Measurements from ENCODE around the gene MYLK3. TPM values are rescaled to one million over a fixed set of nuclear protein-coding genes. Genes with fewer than 3 reads are reported as not detected.
"Not testable (repeated sequence)": the region's sequence is repeated elsewhere in the genome, so short reads cannot be mapped to it uniquely, and the experiment has no call there.

Gene MYLK3
- total and polyA plus RNA-seq, 8 donors = 0.11 to 0.37 (median 0.19) TPM

DNA sequence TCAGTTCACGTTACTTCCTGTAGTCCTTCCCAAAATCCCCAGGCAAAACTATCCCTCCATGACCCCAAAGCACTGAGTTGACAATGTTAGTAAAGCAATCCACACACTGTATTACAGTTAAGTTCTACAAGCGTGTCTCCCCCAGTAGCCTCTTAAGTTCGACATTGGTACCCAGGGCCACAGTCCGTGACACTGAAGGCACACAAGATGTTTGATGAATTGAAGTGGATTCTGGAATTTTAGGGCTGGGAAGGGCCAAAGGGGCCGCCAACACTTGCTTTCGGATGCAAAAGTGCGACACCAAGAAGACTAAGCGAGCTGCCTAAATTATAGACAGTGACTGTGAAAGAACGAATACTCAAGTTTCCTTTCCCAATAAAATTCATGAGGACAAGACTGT, 60.7 kb downstream of the MYLK3 start:
- H3K36me3 ChIP-seq = no peaks in the 10 kb centered on the region
- ATAC-seq (no peak), DNase-seq (no peak), FAIRE-seq (no peak)
- H3K27ac ChIP-seq = no peak overlapping the region
- no peaks in the 10 kb centered on the region for H3K27me3 ChIP-seq
- H3K9me3 ChIP-seq = no peaks in the 10 kb centered on the region
- WGBS, 2 donors = 68 to 72% methylated on average over 9 of the region's 9 CpGs
- intact Hi-C loops (cut with DNase I) = no loop called here
- H3K4me1 ChIP-seq = peaks cover 5 to 31% (median 23%) of the 10 kb centered on the region in 3 donors
- TF ChIP-seq, protein P1, sequence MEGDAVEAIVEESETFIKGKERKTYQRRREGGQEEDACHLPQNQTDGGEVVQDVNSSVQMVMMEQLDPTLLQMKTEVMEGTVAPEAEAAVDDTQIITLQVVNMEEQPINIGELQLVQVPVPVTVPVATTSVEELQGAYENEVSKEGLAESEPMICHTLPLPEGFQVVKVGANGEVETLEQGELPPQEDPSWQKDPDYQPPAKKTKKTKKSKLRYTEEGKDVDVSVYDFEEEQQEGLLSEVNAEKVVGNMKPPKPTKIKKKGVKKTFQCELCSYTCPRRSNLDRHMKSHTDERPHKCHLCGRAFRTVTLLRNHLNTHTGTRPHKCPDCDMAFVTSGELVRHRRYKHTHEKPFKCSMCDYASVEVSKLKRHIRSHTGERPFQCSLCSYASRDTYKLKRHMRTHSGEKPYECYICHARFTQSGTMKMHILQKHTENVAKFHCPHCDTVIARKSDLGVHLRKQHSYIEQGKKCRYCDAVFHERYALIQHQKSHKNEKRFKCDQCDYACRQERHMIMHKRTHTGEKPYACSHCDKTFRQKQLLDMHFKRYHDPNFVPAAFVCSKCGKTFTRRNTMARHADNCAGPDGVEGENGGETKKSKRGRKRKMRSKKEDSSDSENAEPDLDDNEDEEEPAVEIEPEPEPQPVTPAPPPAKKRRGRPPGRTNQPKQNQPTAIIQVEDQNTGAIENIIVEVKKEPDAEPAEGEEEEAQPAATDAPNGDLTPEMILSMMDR (IDR thresholded peaks at IDR 0.05) = no peak
- H3K4me3 ChIP-seq = peak overlapping the region in 2 of 4 donors; percentile 82 to 88

DNA sequence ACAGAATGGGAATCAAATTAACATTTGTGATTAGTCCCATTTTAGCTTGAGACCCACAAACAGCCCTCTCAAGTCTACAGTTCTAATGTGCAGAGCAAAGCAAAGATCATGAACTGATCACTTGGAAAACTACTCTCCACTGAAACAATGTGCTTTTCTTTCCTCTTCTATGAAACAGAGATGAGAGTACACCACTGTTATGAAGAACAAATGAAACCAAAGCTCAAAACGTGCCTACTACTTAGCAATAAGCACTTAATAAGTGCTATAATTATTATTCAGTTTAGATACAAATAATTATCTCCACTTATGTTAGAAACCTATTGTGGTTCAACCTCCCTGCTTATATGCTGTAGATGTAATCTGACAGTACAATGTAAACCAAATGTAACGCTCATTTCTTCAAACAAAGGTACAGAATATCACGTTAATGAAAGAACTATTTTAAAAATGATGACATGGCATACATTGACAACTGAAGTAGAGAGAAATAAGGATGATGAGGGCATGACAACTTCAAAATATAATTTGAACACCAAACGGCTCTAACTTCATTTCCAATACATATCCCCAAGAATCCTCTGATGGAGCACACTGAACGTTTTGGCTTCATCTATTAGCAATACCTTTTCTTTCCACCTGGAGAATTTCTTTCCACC, 61.2 kb downstream of the MYLK3 start:
- Histone ChIP-seq H3K27me3 (no peaks in the 10 kb centered on the region), H3K36me3 (no peaks in the 10 kb centered on the region), H3K27ac (no peak overlapping the region), H3K9me3 (no peaks in the 10 kb centered on the region), H3K4me3 (no peak overlapping the region), H3K4me1 (peaks cover 5 to 31% (median 23%) of the 10 kb centered on the region in 3 donors)
- DNase-seq (no peak), FAIRE-seq (no peak), ATAC-seq (no peak)
- intact Hi-C loops (cut with DNase I) = no loop called here
- 32 to 33% methylated on average over 5 of the region's 5 CpGs for whole genome bisulfite sequencing, 2 donors
- TF ChIP-seq, protein P1 (IDR thresholded peaks at IDR 0.05) = no peak

DNA sequence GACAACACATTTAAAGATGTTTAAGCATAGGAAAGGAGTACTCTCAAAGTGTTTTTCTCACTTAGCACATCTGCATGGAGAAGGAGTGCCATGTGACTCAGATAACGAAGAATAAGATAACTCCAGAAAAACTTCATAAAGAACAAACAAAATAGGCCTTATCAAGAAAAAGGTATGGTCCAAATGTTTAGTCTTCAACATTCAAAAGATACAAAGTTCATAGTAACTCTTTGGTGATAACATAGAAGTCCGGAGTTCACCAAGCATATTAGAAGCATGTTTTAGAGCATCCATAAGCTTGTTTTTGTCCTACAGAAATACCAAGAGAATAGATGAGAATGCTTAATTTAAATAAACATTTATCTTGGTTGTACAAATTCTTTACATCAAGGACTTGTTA, 66.3 kb downstream of the MYLK3 start:
- intact Hi-C loops (cut with DNase I); ATAC-seq; DNase-seq; H3K27me3 ChIP-seq; H3K9me3 ChIP-seq; H3K27ac ChIP-seq; H3K4me3 ChIP-seq; FAIRE-seq: not testable (repeated sequence)
- Histone ChIP-seq H3K4me1 (peaks cover 5 to 18% (median 12%) of the 10 kb centered on the region in 3 donors), H3K36me3 (peaks cover 0 to 16% (median 0%) of the 10 kb centered on the region in 3 donors)
- 35 to 38% methylated on average over 2 of the region's 2 CpGs for WGBS, 2 donors

DNA sequence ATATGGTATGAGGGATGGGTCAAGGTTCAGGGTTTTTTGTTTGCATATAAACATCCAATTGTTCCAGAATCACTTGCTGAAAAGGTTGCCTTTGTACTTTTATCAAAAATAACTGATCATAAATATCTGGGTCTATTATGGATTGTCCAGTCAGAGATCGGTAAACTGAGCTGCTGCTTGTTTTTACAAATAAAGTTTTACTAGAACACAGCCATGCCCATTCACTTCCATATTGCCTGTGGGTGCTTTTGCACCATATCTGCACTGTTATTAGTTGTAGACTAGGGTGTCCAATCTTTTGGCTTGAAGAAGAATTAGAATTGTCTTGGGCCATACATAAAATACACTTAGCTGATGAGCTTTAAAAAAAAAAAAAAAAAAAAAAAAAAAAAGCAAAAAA, 70.2 kb downstream of the MYLK3 start:
- H3K9me3 ChIP-seq; intact Hi-C loops (cut with DNase I); H3K4me3 ChIP-seq; H3K27ac ChIP-seq; DNase-seq; FAIRE-seq; H3K27me3 ChIP-seq; ATAC-seq; H3K4me1 ChIP-seq: not testable (repeated sequence)
- peaks cover 0 to 34% (median 4%) of the 10 kb centered on the region in 3 donors for H3K36me3 ChIP-seq
- WGBS, 2 donors = 96 to 97% methylated on average over 1 of the region's 1 CpG

DNA sequence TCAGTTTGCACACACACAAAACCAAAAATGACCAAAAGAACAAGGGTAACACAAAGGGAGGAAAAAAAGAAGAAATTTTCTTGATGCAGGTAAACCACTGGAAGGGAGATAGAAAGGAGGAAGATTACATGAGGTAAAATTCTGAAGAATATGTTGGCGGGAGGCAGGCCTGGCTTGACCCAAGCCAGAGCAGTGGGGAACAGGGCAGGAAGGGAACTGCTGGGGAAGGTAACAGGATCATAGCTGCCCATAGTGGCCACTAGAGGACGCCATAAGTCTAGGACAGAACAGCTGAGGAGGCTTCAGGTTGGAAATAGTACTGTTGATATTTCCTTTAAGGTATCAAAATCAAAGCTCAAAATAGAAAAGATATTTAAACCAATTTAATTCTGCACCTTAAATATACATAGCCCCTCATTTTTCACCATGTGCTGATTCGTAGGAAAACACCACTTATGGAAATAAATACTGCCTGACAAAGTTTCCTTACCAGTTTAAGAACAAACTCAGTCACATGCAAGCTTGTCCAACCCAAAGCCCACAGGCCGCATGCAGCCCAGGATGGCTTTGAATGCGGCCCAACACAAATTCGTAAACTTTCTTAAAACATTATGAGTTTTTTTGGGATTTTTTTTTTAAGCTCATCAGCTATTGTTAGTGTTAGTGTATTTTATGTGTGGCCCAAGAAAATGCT, 74.7 kb downstream of the MYLK3 start:
- no peak overlapping the region for H3K4me3 ChIP-seq
- no peak overlapping the region for H3K27ac ChIP-seq
- no peaks in the 10 kb centered on the region for H3K9me3 ChIP-seq
- H3K27me3 ChIP-seq = no peaks in the 10 kb centered on the region
- TF ChIP-seq, protein P1 (IDR thresholded peaks at IDR 0.05) = peak; percentile 52 to 82 (median 68)
- H3K4me1 ChIP-seq = no peaks in the 10 kb centered on the region
- FAIRE-seq (no peak), ATAC-seq (peak; percentile 75 to 94 (median 90)), DNase-seq (peak in 3 of 6 donors; percentile 26 to 36 (median 28))
- H3K36me3 ChIP-seq = peaks cover 0 to 36% (median 24%) of the 10 kb centered on the region in 3 donors
- 64 to 73% methylated on average over 6 of the region's 6 CpGs for WGBS, 2 donors
- intact Hi-C loops (cut with DNase I) = no loop called here

DNA sequence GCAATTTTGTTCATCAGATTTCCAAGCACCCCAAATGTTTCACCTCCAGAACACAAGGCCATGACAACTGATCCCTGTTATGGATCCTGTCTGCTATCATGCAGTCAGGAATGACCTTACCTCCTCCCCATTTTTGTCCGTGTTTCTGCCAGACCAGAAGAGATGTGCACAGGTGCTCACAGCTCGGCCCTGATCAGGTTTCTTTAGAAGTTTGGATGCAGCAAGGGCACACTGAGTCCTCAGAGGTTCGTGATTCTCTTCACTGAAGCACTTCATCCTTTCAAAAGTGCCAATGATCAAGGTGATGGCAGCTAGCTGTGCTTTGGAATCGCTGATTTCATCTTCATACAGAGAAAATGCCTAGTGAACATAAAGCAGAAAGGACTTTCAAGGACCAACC, 86.0 kb downstream of the MYLK3 start:
- no peaks in the 10 kb centered on the region for H3K4me1 ChIP-seq
- no peak overlapping the region for H3K4me3 ChIP-seq
- intact Hi-C loops (cut with DNase I) = no loop called here
- TF ChIP-seq, protein P1 (IDR thresholded peaks at IDR 0.05) = no peak
- FAIRE-seq (no peak), DNase-seq (no peak), ATAC-seq (no peak)
- H3K36me3 ChIP-seq = peaks cover 0 to 54% (median 0%) of the 10 kb centered on the region in 3 donors
- H3K9me3 ChIP-seq = no peaks in the 10 kb centered on the region
- H3K27me3 ChIP-seq = no peaks in the 10 kb centered on the region
- H3K27ac ChIP-seq = no peak overlapping the region
- 65 to 69% methylated on average over 4 of the region's 4 CpGs for WGBS, 2 donors

Measured in pancreas (tissue), 10 donors.